SIG-M5 treated with dmso at 0.1 percent for 504 hours (cell line): ENCODE data around the gene CELF6.

ENCODE experiments used
- DNase-seq: peaks from one replicate; lab custom pipeline; 2025; ENCODE audit not compliant: unreplicated experiment; lab: John Stamatoyannopoulos, UW

The CELF6 gene

GRCh38 chr15:72319985-72320671 is at the start of gene CELF6:
Gene CELF6 (minus strand): TSS chr15:72320157. CDS start chr15:72319874, 283 bp downstream.
- DNase-seq, result peak; percentile 89

- DNase-seq, result peak; percentile 69
Observed at GRCh38 chr15:72368899-72369298, 48.9 kb upstream of the CELF6 start.

DNA sequence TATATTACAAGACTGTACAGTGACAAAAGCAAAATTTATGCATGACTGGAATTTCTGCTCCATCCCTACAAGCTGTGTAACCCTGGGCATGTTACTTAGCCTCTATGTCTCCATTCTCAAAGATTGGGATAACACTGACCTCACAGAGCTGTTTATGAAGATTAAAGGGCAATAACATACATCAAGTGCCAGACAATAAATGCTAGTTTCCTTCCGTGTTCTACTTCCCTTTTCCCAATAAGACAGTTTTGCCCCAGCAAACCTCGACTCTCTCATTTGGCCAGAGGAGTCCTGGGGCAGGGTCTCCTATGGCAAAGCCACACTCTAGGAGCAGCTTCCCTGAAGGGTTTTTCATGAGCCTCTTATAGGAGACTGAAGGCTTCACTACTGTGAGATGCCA is 48.4 kb upstream of the CELF6 start:
- DNase-seq, result peak; percentile 55

DNA sequence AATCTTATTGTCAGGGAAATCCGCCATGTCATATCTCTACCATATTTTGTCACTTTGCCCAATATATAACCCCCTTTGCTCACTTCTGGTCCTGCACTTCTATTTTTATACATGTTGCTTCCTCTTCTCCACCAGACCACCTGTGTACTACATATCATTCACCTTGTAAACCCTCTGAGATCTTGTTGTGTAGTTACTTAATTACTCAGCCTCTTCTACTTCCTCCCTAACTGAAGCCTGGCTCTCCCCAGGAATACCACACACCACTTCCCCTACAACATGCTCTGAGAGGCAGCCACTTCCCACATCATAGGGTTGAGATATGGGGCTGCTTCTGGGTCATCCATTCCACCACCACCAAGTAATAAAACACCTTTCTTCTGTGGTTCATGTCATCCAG is 45.9 kb upstream of the CELF6 start:
- peak; percentile 93 for DNase-seq

DNA sequence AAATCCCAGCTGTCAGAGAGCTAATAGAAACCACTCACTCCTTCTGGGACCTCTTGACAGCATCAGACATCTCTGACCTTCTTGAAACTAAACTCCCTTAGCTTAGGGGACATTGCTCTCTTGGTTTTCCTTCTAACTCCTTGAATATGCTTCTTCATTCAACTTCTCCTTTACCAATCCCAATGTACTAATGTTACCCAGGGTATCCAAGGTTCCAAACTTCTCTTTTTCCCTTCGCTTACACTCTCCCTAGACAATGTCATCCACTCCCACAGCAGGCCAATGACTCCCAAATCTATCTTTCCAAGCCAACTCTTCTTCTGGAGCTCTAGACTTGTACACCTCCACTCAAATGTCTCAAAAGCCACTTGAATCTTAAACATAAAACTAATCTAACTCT is 41.2 kb upstream of the CELF6 start:
- DNase-seq, result no peak

DNA sequence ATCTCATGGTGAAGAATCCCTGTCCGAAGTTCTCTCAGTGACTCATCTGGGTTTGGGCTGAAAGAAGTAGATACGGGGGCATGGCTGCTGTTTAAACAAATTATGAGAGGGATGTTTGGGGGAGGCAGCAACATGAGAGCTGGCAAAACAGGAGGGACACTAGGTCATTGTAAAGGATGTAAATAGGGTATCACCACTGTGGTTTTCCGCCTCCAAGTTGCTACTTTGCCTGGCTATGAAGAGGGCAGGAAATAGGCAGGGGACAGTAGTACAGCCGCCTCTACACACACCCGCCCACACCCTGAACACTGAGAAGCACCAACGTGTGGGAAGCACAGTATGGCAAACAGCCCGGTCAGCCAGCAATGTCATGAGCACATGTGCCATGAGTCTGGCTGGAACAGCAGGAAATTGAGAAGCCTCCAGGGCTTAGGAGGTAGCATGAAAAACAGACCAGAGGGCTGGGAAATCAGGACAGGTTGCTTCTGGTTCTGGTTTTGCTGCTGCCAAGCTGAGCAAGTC is 38.8 kb upstream of the CELF6 start:
- DNase-seq, result peak; percentile 19

- no peak for DNase-seq
Observed at GRCh38 chr15:72358121-72358520, 38.2 kb upstream of the CELF6 start.

GRCh38 chr15:72354496-72354895 is 34.5 kb upstream of the CELF6 start:
- no peak for DNase-seq

GRCh38 chr15:72353266-72353665 is 33.3 kb upstream of the CELF6 start:
- DNase-seq, result peak; percentile 29

- DNase-seq, result no peak
Observed at GRCh38 chr15:72345806-72346205, 25.8 kb upstream of the CELF6 start.

DNA sequence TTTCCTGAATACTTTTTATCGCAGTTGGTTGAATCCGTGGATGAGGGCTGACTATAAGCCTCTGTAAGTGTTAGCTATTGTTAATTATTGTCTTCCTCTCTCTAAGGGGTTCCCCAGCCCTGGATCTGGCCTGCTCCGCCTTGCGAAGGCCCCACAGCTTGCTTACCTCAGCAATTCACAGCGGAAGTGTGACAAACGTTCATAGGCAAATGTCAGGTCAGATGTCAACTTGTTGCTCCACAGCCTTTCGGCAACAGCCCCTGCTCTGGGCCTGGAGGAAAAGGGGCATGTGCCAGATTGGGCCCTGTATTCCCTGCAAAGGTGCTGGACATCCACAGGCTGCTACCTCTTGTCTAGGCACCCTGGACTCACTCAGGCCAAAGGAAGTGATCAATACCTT is 25.3 kb upstream of the CELF6 start:
- no peak for DNase-seq

GRCh38 chr15:72344602-72345001 is 24.6 kb upstream of the CELF6 start:
- no peak for DNase-seq

- no peak for DNase-seq
Observed at GRCh38 chr15:72342385-72342784, 22.4 kb upstream of the CELF6 start.

- DNase-seq, result no peak
Observed at GRCh38 chr15:72341361-72341760, 21.4 kb upstream of the CELF6 start.

GRCh38 chr15:72340366-72340765 is 20.4 kb upstream of the CELF6 start:
- no peak for DNase-seq

DNA sequence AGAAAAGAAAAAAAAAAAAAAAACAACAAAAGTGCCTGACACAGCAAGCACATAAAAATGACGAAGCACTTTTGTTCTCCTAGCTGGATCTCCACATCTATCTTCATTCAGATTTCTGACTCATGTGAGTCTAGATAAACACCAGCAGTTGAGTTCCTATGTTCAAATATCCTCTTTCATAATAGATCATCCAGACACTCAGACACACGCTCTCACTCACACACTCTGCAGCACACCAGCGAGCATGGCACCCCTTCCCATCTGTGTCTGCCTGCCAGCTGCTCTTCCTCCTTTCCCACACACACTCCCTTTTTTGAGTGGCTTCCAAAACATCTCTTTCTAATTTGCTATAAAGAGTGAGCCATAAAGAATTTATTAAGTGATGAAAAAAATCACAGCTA is 19.8 kb upstream of the CELF6 start:
- peak; percentile 87 for DNase-seq

GRCh38 chr15:72338617-72339321 is 18.8 kb upstream of the CELF6 start:
- peak; percentile 68 for DNase-seq

GRCh38 chr15:72338148-72338547 is 18.2 kb upstream of the CELF6 start:
- DNase-seq, result no peak

GRCh38 chr15:72334842-72335241 is 14.9 kb upstream of the CELF6 start:
- DNase-seq, result no peak

GRCh38 chr15:72331021-72331420 is 11.1 kb upstream of the CELF6 start:
- DNase-seq, result no peak

GRCh38 chr15:72323752-72324151 is 3.8 kb upstream of the CELF6 start:
- DNase-seq, result no peak

- peak; percentile 40 for DNase-seq
Observed at GRCh38 chr15:72319360-72319984, 485 bp downstream of the CELF6 start.
